Mesothelial cell of epicardium (in vitro differentiated cells): ENCODE data around the gene GINM1. TPM values are rescaled to one million over a fixed set of nuclear protein-coding genes. Genes with fewer than 3 reads are reported as not detected.

Experiments
- DNase-seq, 2 experiments: peaks; one replicate each; pipeline ENCODE4 v3.0.0; 2021; ENCODE audit warnings: low spot score in 2 of 2; ENCODE audit not compliant: unreplicated experiment in 2 of 2
- H3K27ac Mint-ChIP-seq: 2 replicates; pipeline ENCODE4 v1.8.0; 2021; ENCODE audit warnings: mixed read lengths
- H3K27me3 Mint-ChIP-seq: 2 replicates; pipeline ENCODE4 v1.8.0; 2021; ENCODE audit warnings: low read depth, mixed read lengths
- H3K36me3 Mint-ChIP-seq: 2 replicates; pipeline ENCODE4 v1.8.0; 2021; ENCODE audit warnings: mixed read lengths
- H3K4me1 Mint-ChIP-seq: 2 replicates; pipeline ENCODE4 v1.8.0; 2021; ENCODE audit warnings: mixed read lengths
- H3K4me3 Mint-ChIP-seq: 2 replicates; pipeline ENCODE4 v1.8.0; 2021; ENCODE audit warnings: mild to moderate bottlenecking, moderate library complexity, mixed read lengths
- H3K9me3 Mint-ChIP-seq: 2 replicates; pipeline ENCODE4 v1.8.0; 2021; ENCODE audit warnings: mixed read lengths
- CTCF ChIP-seq: fragments of 200-600 bp; sonication (generic); IDR thresholded peaks from one replicate; pipeline ENCODE4 v1.5.0; 2021; ENCODE audit warnings: antibody characterized with exemption; ENCODE audit not compliant: unreplicated experiment
- total RNA-seq: library from RNA; stranded (reverse); gene quantifications from 3 replicates; pipeline ENCODE4 v1.2.1, GENCODE V29; 2021

Gene GINM1
- total RNA-seq, 1 donor from 2014 or later, result 36.5 TPM

GRCh38 chr6:149593408-149593807 lies 27.2 kb downstream of the GINM1 start:
- TF ChIP-seq CTCF, result no peak
- H3K4me3 Mint-ChIP-seq, result no peak overlapping the region
- DNase-seq, result no peak
- H3K36me3 Mint-ChIP-seq, result peaks cover 28% of the 10 kb centered on the region
- no peak overlapping the region for H3K27ac Mint-ChIP-seq
- H3K9me3 Mint-ChIP-seq, result no peaks in the 10 kb centered on the region
- H3K27me3 Mint-ChIP-seq, result no peaks in the 10 kb centered on the region
- H3K4me1 Mint-ChIP-seq, result no peaks in the 10 kb centered on the region

- no peak overlapping the region for H3K27ac Mint-ChIP-seq
- no peak for TF ChIP-seq CTCF
- no peak for DNase-seq
- peaks cover 25% of the 10 kb centered on the region for H3K36me3 Mint-ChIP-seq
- H3K9me3 Mint-ChIP-seq, result no peaks in the 10 kb centered on the region
- H3K4me3 Mint-ChIP-seq, result no peak overlapping the region
- H3K4me1 Mint-ChIP-seq, result no peaks in the 10 kb centered on the region
- no peaks in the 10 kb centered on the region for H3K27me3 Mint-ChIP-seq
Measured at GRCh38 chr6:149600508-149600907, 34.3 kb downstream of the GINM1 start.

- Mint-ChIP-seq H3K27ac (no peak overlapping the region), H3K27me3 (no peaks in the 10 kb centered on the region), H3K36me3 (peaks cover 18% of the 10 kb centered on the region)
Measured at GRCh38 chr6:149608381-149608982, 42.3 kb downstream of the GINM1 start.

GRCh38 chr6:149614337-149614736 lies 48.2 kb downstream of the GINM1 start:
- TF ChIP-seq CTCF, result no peak
- Mint-ChIP-seq H3K4me3 (no peak overlapping the region), H3K4me1 (no peaks in the 10 kb centered on the region), H3K27me3 (no peaks in the 10 kb centered on the region), H3K27ac (no peak overlapping the region), H3K9me3 (peaks cover 9% of the 10 kb centered on the region), H3K36me3 (peaks cover 39% of the 10 kb centered on the region)
- DNase-seq, result no peak

More at GRCh38 chr6:149608381-149608982, 42.3 kb downstream of the GINM1 start:
- Mint-ChIP-seq H3K4me1 (no peaks in the 10 kb centered on the region), H3K9me3 (peaks cover 5% of the 10 kb centered on the region), H3K4me3 (no peak overlapping the region)
- TF ChIP-seq CTCF, result no peak
- DNase-seq, result no peak

GRCh38 chr6:149615805-149616204 lies 49.6 kb downstream of the GINM1 start:
- Mint-ChIP-seq H3K27me3 (no peaks in the 10 kb centered on the region), H3K4me1 (no peaks in the 10 kb centered on the region), H3K27ac (no peak overlapping the region), H3K4me3 (no peak overlapping the region), H3K9me3 (peaks cover 14% of the 10 kb centered on the region), H3K36me3 (peaks cover 47% of the 10 kb centered on the region)
- no peak for TF ChIP-seq CTCF
- no peak for DNase-seq

GRCh38 chr6:149627672-149628071 lies 61.5 kb downstream of the GINM1 start:
- Mint-ChIP-seq H3K36me3 (peaks cover 33% of the 10 kb centered on the region), H3K9me3 (no peaks in the 10 kb centered on the region), H3K4me1 (no peaks in the 10 kb centered on the region), H3K27me3 (no peaks in the 10 kb centered on the region), H3K27ac (no peak overlapping the region), H3K4me3 (no peak overlapping the region)
- no peak for TF ChIP-seq CTCF
- DNase-seq, result no peak
